SK-N-MC (cell line): ENCODE measurements around the gene RIGI.

ENCODE experiments used
- EZH2 ChIP-seq: fragments of 200-600 bp; sonication (generic); IDR thresholded peaks from one replicate; pipeline ENCODE4 v1.6.1; 2017; ENCODE audit warnings: antibody characterized with exemption
- POLR2AphosphoS5 ChIP-seq: IDR thresholded peaks from 2 replicates; pipeline ENCODE4 v1.6.1; 2012; ENCODE audit warnings: mild to moderate bottlenecking, low read depth, low read length, borderline replicate concordance

GRCh38 chr9:32550150-32550561 lies 24.2 kb upstream of the RIGI start:
- TF ChIP-seq POLR2AphosphoS5, result no peak
- no peak for TF ChIP-seq EZH2
